Ascending aorta (tissue), 2 donors: Measurements from ENCODE around the gene TAGLN. TPM values are rescaled to one million over a fixed set of nuclear protein-coding genes. Genes with fewer than 3 reads are reported as not detected.
"Not testable (repeated sequence)": the region's sequence is repeated elsewhere in the genome, so short reads cannot be mapped to it uniquely, and the experiment has no call there.

ENCODE experiments used
- DNase-seq, 2 donors: peaks; one replicate each; pipeline ENCODE4 v3.0.0-alpha.2; 2019; ENCODE audit warnings: low spot score in 2 of 2
- H3K27ac ChIP-seq, 2 donors: fragments of 200-600 bp; sonication (generic); one replicate each; pipeline ENCODE4 v1.5.1; 2016 to 2017; ENCODE audit warnings: mild to moderate bottlenecking in 1 of 2
- H3K27me3 ChIP-seq: fragments of 200-600 bp; sonication (generic); one replicate; pipeline ENCODE4 v1.5.1; 2017
- H3K36me3 ChIP-seq, 2 donors: fragments of 200-600 bp; sonication (generic); one replicate each; pipeline ENCODE4 v1.5.1; 2016
- H3K4me1 ChIP-seq, 2 donors: fragments of 200-600 bp; sonication (generic); one replicate each; pipeline ENCODE4 v1.5.1; 2016 to 2017; ENCODE audit warnings: mild to moderate bottlenecking in 1 of 2
- H3K4me3 ChIP-seq, 2 donors: fragments of 200-600 bp; sonication (generic); one replicate each; pipeline ENCODE4 v1.5.1; 2016 to 2017; ENCODE audit warnings: mild to moderate bottlenecking in 1 of 2
- H3K9me3 ChIP-seq, 2 donors: fragments of 200-600 bp; sonication (generic); one replicate each; pipeline ENCODE4 v1.5.1; 2016
- intact Hi-C: fragments of 100-400 bp; cut with DNase I; formaldehyde crosslinking; loops from one replicate; pipeline ENCODE4 v1.15.1; 2023
- total RNA-seq: library from RNA; depleted of rRNA; stranded (reverse); fragments of >200 nt; gene quantifications from one replicate; pipeline ENCODE4 v1.1.0, GENCODE V29; 2016
- TF ChIP-seq, protein P1 (sequence below), 3 experiments: fragments of 200-600 bp in 2 of 3; fragments of 450-650 bp in 1 of 3; sonication (generic) in 2 of 3; IDR thresholded peaks; one replicate each; pipeline ENCODE4 v1.5.1; 2016 to 2019; ENCODE audit warnings: antibody characterized with exemption in 3 of 3, mild to moderate bottlenecking in 1 of 3, moderate library complexity in 1 of 3

The TAGLN gene
- total RNA-seq, 1 donor from 2014 or later = 6,542 TPM

GRCh38 chr11:117180661-117181585 lies 18.2 kb upstream of the TAGLN start:
- peak in 1 of 2 donors; percentile 90 for DNase-seq
- Histone ChIP-seq H3K27me3 (no peaks in the 10 kb centered on the region), H3K27ac (peak overlapping the region; percentile 98 to 99), H3K4me3 (peak overlapping the region; percentile 28 to 97), H3K9me3 (no peaks in the 10 kb centered on the region), H3K36me3 (peaks cover 18 to 33% of the 10 kb centered on the region in 2 donors), H3K4me1 (peaks cover 14 to 28% of the 10 kb centered on the region in 2 donors)
- TF ChIP-seq, protein P1, sequence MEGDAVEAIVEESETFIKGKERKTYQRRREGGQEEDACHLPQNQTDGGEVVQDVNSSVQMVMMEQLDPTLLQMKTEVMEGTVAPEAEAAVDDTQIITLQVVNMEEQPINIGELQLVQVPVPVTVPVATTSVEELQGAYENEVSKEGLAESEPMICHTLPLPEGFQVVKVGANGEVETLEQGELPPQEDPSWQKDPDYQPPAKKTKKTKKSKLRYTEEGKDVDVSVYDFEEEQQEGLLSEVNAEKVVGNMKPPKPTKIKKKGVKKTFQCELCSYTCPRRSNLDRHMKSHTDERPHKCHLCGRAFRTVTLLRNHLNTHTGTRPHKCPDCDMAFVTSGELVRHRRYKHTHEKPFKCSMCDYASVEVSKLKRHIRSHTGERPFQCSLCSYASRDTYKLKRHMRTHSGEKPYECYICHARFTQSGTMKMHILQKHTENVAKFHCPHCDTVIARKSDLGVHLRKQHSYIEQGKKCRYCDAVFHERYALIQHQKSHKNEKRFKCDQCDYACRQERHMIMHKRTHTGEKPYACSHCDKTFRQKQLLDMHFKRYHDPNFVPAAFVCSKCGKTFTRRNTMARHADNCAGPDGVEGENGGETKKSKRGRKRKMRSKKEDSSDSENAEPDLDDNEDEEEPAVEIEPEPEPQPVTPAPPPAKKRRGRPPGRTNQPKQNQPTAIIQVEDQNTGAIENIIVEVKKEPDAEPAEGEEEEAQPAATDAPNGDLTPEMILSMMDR (IDR thresholded peaks at IDR 0.05) = peak; percentile 74 to 76 (median 76)
- intact Hi-C loops = loop anchor here (1.0 kb wide), 1 partner anchor 45 kb away; no protein-coding TSS in a partner anchor

DNA sequence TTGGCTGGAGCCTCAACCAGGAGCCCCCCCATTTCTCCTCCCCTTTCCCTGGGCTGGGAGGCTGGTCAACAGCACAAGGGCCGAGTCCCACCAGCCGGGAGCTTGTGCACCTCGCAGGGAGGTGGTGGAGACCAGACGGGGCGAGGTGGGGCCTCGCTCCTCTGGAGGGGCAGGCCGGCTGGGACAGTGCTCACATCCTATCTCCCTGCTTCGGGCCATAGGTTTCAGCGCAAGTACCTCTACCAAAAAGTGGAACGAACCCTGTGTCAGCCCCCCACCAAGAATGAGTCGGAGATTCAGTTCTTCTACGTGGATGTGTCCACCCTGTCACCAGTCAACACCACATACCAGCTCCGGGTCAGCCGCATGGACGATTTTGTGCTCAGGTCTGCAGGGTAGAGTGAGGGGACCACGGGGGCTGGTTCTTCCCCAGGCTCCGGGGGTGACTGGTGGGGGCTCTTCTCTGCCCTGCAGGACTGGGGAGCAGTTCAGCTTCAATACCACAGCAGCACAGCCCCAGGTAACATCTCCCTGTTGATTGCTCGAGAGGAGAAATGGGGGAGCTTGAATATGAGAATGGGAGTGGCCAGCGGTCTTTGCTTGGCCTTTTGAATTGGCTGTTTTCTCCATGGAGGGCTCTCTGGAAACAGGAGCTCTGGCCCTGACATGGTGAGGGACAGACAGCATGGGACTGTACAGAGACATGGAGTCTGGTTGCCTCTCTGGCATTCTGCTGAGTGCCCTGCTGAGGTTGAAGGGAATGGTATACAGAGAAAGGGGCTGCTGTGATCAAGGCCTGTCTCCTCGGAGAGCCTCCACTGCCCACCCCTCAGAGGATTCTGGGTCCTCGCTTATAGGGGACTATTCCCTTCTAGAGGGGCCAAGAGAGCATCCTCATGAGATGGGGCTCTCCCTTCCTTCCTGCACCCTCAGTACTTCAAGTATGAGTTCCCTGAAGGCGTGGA lies 17.3 kb upstream of the TAGLN start:
- no peak for DNase-seq
- TF ChIP-seq, protein P1 (IDR thresholded peaks at IDR 0.05) = no peak
- intact Hi-C loops = loop anchor here (1.0 kb wide), 1 partner anchor 44 kb away; no protein-coding TSS in a partner anchor
- Histone ChIP-seq H3K4me1 (peaks cover 14 to 28% of the 10 kb centered on the region in 2 donors), H3K27me3 (no peaks in the 10 kb centered on the region), H3K36me3 (peaks cover 24 to 38% of the 10 kb centered on the region in 2 donors), H3K4me3 (peak overlapping the region in 1 of 2 donors; percentile 97), H3K9me3 (no peaks in the 10 kb centered on the region), H3K27ac (no peak overlapping the region)

DNA sequence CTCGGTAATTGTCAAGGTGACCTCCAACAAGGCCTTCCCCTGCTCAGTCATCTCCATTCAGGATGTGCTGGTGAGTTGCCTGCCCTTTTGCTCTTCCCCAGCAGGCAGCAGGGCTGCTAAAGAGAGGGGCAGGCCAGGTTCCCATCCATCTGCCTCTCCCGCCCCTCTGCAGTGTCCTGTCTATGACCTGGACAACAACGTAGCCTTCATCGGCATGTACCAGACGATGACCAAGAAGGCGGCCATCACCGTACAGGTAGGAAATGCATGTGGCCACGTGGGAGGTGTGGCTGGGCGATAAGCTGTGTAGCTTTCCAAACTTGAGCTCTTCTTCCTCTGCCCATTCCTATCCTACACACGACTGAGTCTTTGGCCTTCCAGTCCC lies 16.6 kb upstream of the TAGLN start:
- TF ChIP-seq, protein P1 (IDR thresholded peaks at IDR 0.05) = no peak
- no peaks in the 10 kb centered on the region for H3K9me3 ChIP-seq
- peaks cover 14 to 28% of the 10 kb centered on the region in 2 donors for H3K4me1 ChIP-seq
- H3K36me3 ChIP-seq = peaks cover 31 to 43% of the 10 kb centered on the region in 2 donors
- H3K27me3 ChIP-seq = no peaks in the 10 kb centered on the region
- intact Hi-C loops = no loop called here
- no peak overlapping the region for H3K4me3 ChIP-seq
- no peak overlapping the region for H3K27ac ChIP-seq
- no peak for DNase-seq

DNA sequence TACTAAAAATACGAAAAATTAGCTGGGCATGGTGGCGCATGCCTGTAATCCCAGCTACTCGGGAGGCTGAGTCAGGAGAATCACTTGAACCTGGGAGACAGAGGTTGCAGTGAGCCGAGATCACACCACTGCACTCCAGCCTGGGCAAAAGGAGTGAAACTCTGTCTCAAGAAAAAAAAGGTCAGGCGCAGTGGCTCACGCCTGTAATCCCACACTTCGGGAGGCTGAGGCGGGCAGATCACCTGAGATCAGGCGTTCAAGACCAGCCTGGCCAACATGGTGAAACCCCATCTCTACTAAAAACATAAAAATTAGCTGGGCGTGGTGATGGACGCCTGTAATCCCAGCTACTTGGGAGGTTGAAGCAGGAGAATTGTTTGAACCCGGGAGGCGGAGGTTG lies 16.0 kb upstream of the TAGLN start:
- Histone ChIP-seq H3K36me3 (peaks cover 37 to 50% of the 10 kb centered on the region in 2 donors), H3K4me1 (peaks cover 14 to 23% of the 10 kb centered on the region in 2 donors)
- H3K27ac ChIP-seq, intact Hi-C loops, H3K9me3 ChIP-seq, DNase-seq, H3K4me3 ChIP-seq, H3K27me3 ChIP-seq: not testable (repeated sequence)

- intact Hi-C loops = no loop called here
Measured at GRCh38 chr11:117183724-117184349, 15.3 kb upstream of the TAGLN start.

More at GRCh38 chr11:117183724-117184349, 15.3 kb upstream of the TAGLN start:
- Histone ChIP-seq H3K36me3 (peaks cover 44 to 56% of the 10 kb centered on the region in 2 donors), H3K27me3 (no peaks in the 10 kb centered on the region), H3K4me3 (no peak overlapping the region), H3K9me3 (no peaks in the 10 kb centered on the region), H3K4me1 (peaks cover 14 to 22% of the 10 kb centered on the region in 2 donors), H3K27ac (no peak overlapping the region)
- TF ChIP-seq, protein P1 (IDR thresholded peaks at IDR 0.05) = no peak
- DNase-seq = no peak
